Stomach (tissue), 9 donors: ENCODE results near the gene BOK. TPM values are rescaled to one million over a fixed set of nuclear protein-coding genes. Genes with fewer than 3 reads are reported as not detected.
A peak's percentile ranks its signal among the peaks of the same experiment; 100 is the strongest.

Experiments
- DNase-seq, 2 donors: peaks; one replicate each; pipeline versions ENCODE4 v3.0.0 to v3.0.0-alpha.2; 2013 to 2019
- H3K27ac ChIP-seq, 5 donors: fragments of 200-600 bp in 4 of 5; sonication (generic) in 4 of 5; one replicate each; pipeline ENCODE4 v1.5.1; 2013 to 2019; ENCODE audit warnings: mild to moderate bottlenecking in 1 of 5, moderate library complexity in 1 of 5
- H3K27me3 ChIP-seq, 3 donors: fragments of 200-600 bp; sonication (generic); one replicate each; pipeline ENCODE4 v1.5.1; 2017 to 2019; ENCODE audit warnings: mixed run types in 1 of 3
- H3K36me3 ChIP-seq, 4 donors: fragments of 200-600 bp; sonication (generic); 1 replicate in 3 of 4; 2 replicates in 1 of 4; pipeline ENCODE4 v1.5.1; 2016 to 2019
- H3K4me1 ChIP-seq, 4 donors: fragments of 200-600 bp; sonication (generic); one replicate each; pipeline ENCODE4 v1.5.1; 2016 to 2019
- H3K4me3 ChIP-seq, 4 donors: fragments of 200-600 bp; sonication (generic) in 3 of 4; one replicate each; pipeline ENCODE4 v1.5.1; 2016 to 2019; ENCODE audit warnings: mild to moderate bottlenecking in 1 of 4
- H3K9me3 ChIP-seq, 4 donors: fragments of 200-600 bp; sonication (generic); one replicate each; pipeline ENCODE4 v1.5.1; 2016 to 2019
- EP300 ChIP-seq: sonication (generic); formaldehyde crosslinking; IDR thresholded peaks from one replicate; pipeline ENCODE4 v1.6.1; 2017; ENCODE audit warnings: antibody characterized with exemption
- POLR2A ChIP-seq, 4 donors: fragments of 450-650 bp; IDR thresholded peaks; one replicate each; pipeline ENCODE4 v1.6.1; 2016; ENCODE audit warnings: antibody characterized with exemption in 4 of 4, control low read depth in 2 of 4, mild to moderate bottlenecking in 1 of 4, moderate library complexity in 1 of 4
- POLR2AphosphoS5 ChIP-seq, 3 donors: sonication (generic); formaldehyde crosslinking; IDR thresholded peaks; one replicate each; pipeline ENCODE4 v1.6.1; 2016; ENCODE audit warnings: antibody characterized with exemption in 3 of 3
- WGBS, 5 donors: extraction: QIAGEN DNeasy Blood & Tissue Kit in 3 of 5; methylation state at CpG; one replicate each; pipeline versions ENCODE4 v1.1.5 to v1.1.7; 2013 to 2018; 5-methylcytosine and 5-hydroxymethylcytosine counted together
- intact Hi-C: fragments of 100-400 bp; cut with DNase I; formaldehyde crosslinking; loops from one replicate; pipeline ENCODE4 v1.15.1; 2023; ENCODE audit warnings: low total_unique reads
- polyA plus RNA-seq, 3 donors: library from polyadenylated mRNA; stranded (reverse); fragments of 200-250 nt; gene quantifications; one replicate each; pipeline ENCODE4 v1.2.3, GENCODE V29; 2013
- total RNA-seq, 5 donors: library from RNA; depleted of rRNA; stranded (reverse); fragments of >200 nt; gene quantifications; one replicate each; pipeline versions ENCODE4 v1.1.0 to v1.2.3, GENCODE V29; 2014 to 2016
- TF ChIP-seq, protein P1 (sequence below), 7 experiments: fragments of 450-650 bp in 4 of 7; fragments of 200-600 bp in 3 of 7; sonication (generic) in 3 of 7; IDR thresholded peaks; one replicate each; pipeline ENCODE4 v1.5.1; 2016 to 2019; ENCODE audit warnings: antibody characterized with exemption in 7 of 7, control low read depth in 2 of 7, mild to moderate bottlenecking in 1 of 7
- donor health status: healthy with polysubstance abuse.
- donor health status: Bipolar disorder and iron deficiency.
- donor health status: healthy.

BOK gene
- total and polyA plus RNA-seq, 8 donors: 13.0 to 112 (median 36.1) TPM

DNA sequence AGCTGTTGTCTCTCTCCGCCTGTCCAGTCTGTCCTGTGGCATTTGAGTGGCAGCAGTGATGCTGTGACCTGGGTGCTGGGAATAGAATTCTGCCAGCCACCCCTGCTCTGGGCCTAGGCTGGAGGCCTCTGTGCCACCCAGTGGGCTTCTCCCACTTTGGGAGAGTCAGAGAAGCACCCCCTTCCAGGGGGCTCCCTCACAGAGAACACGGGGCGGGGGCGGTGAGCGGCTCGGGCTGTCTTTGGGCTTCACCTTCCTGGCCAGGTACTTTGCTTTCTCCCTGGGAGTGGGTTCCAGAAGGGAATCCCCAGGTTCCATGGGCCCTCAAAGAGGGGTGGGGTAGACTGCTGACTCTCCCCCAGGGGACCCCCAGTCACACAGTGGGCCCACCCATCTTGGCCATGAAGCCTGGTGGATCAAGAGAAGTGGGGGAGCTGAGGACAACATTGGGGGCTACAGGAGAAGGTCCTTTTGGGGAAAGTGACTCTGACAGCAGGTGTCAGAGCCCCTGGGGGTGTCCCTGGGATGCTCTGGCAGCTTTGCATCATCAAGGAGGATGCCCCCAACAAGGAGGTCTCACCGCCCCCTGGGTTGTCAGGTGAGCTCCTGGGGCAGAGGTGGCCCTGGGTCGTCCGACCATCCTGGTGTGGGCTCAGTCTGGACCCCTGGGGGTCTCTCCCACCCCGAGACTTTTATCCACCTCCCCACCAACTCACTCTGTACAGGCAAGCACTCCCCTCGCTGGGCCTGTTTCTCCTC is 18.8 kb upstream of the BOK start:
- no peak for DNase-seq

DNA sequence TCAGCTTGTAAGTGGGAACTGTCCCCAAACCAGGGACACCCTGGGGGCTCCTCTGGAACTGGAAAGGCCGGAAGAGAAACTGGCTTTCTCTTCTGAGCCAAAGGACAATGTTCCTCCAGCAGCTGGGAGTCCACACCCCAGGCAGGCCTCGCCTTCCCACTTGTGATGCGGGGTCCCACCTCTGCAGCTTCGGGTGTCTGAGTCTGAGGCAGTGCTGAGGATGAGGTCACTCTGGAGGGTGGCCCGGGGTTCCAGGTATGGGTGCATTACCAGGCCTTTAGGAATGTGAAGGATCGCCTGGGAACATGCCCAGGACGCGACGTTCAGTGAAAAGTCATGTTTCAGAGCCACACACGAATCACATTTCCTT is 18.2 kb upstream of the BOK start:
- intact Hi-C loops: no loop called here
- no peak for TF ChIP-seq POLR2AphosphoS5 (IDR thresholded peaks at IDR 0.05)
- no peak for TF ChIP-seq EP300
- TF ChIP-seq, protein P1, sequence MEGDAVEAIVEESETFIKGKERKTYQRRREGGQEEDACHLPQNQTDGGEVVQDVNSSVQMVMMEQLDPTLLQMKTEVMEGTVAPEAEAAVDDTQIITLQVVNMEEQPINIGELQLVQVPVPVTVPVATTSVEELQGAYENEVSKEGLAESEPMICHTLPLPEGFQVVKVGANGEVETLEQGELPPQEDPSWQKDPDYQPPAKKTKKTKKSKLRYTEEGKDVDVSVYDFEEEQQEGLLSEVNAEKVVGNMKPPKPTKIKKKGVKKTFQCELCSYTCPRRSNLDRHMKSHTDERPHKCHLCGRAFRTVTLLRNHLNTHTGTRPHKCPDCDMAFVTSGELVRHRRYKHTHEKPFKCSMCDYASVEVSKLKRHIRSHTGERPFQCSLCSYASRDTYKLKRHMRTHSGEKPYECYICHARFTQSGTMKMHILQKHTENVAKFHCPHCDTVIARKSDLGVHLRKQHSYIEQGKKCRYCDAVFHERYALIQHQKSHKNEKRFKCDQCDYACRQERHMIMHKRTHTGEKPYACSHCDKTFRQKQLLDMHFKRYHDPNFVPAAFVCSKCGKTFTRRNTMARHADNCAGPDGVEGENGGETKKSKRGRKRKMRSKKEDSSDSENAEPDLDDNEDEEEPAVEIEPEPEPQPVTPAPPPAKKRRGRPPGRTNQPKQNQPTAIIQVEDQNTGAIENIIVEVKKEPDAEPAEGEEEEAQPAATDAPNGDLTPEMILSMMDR (IDR thresholded peaks at IDR 0.05): no peak
- TF ChIP-seq POLR2A (IDR thresholded peaks at IDR 0.05): no peak
- Histone ChIP-seq H3K4me3 (peak overlapping the region; percentile 39 to 58 (median 48)), H3K27me3 (peaks cover 7 to 45% (median 17%) of the 10 kb centered on the region in 3 donors), H3K27ac (peak overlapping the region in 1 of 5 donors; percentile 69), H3K4me1 (peaks cover 15 to 26% (median 19%) of the 10 kb centered on the region in 4 donors), H3K9me3 (no peaks in the 10 kb centered on the region), H3K36me3 (no peaks in the 10 kb centered on the region)
- WGBS, 5 donors: 38 to 58% (median 48%) methylated on average over 10 of the region's 10 CpGs
- DNase-seq: peak in 1 of 2 donors; percentile 54

More for the DNA sequence above, 18.8 kb upstream of the BOK start:
- H3K4me1 ChIP-seq: peaks cover 15 to 22% (median 19%) of the 10 kb centered on the region in 4 donors
- H3K27ac ChIP-seq: peak overlapping the region in 1 of 5 donors; percentile 69
- H3K4me3 ChIP-seq: no peak overlapping the region
- intact Hi-C loops: no loop called here
- 92 to 97% (median 95%) methylated on average over 6 to 11 of the region's 11 CpGs for WGBS, 5 donors
- no peak for TF ChIP-seq POLR2AphosphoS5 (IDR thresholded peaks at IDR 0.05)
- no peak for TF ChIP-seq EP300
- TF ChIP-seq, protein P1 (IDR thresholded peaks at IDR 0.05): no peak
- TF ChIP-seq POLR2A (IDR thresholded peaks at IDR 0.05): no peak
- no peaks in the 10 kb centered on the region for H3K36me3 ChIP-seq
- H3K9me3 ChIP-seq: no peaks in the 10 kb centered on the region
- H3K27me3 ChIP-seq: peaks cover 7 to 45% (median 17%) of the 10 kb centered on the region in 3 donors

DNA sequence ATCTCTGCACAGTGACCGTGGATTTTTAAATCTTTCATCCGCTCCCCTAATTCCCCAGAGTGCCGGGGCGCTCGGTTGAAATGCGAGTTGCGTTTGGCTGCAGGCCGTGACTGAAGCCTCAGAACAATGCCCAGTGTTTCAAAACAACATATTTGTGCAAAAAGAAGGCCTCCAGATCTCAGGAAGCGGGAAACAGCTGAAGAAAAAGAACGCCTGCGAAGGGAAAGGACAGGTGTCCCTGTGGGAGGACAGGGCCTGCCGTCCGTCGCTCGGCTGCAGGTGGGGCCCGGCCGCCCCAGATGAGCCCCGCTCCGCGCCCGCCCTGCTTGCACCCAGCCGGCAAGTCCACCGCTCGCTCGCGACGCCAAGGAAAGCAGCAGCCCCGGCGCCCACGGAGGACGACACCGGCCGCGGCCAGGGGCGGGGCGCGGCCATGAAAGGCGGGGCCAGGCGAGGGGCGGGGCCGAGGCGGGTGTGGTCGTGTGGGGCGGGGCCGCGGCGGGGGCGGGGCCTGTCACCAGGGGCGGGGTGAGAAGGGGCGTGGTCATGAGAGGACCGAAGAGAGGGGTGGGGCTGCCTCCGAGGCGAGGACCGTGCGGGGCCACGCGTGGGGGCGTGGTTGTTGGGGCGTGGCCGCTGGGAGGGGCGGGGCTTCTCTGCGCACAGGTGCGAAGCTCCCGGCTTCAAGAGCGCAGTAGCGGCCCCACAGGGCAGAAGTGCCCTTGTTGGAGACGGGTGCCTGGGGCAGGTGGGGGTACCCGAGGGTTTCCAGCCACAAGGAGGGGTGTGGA is 17.6 kb upstream of the BOK start:
- peak overlapping the region in 2 of 5 donors; percentile 13 to 69 for H3K27ac ChIP-seq

More for the DNA sequence above, 17.6 kb upstream of the BOK start:
- intact Hi-C loops: no loop called here
- DNase-seq: peak; percentile 74 to 81
- Histone ChIP-seq H3K4me1 (peaks cover 15 to 26% (median 19%) of the 10 kb centered on the region in 4 donors), H3K9me3 (no peaks in the 10 kb centered on the region), H3K36me3 (no peaks in the 10 kb centered on the region), H3K4me3 (peak overlapping the region; percentile 39 to 58 (median 48)), H3K27me3 (peaks cover 7 to 45% (median 17%) of the 10 kb centered on the region in 3 donors)
- TF ChIP-seq POLR2AphosphoS5 (IDR thresholded peaks at IDR 0.05): no peak
- TF ChIP-seq, protein P1 (IDR thresholded peaks at IDR 0.05): no peak
- TF ChIP-seq POLR2A (IDR thresholded peaks at IDR 0.05): no peak
- WGBS, 5 donors: 6 to 14% (median 10%) methylated on average over 47 to 68 of the region's 68 CpGs
